ENCODE data around the gene TMEM184B.

- no peak for TF ChIP-seq CTCF (IDR thresholded peaks at IDR 0.05)
- TF ChIP-seq POLR2A (IDR thresholded peaks at IDR 0.05), result no peak
Observed at GRCh38 chr22:38207898-38208432, 64.8 kb downstream of the TMEM184B start.
